Activated T-cell treated with anti-CD3 and anti-CD28 coated beads, Interleukin-2, amount 50 U/mL, for 48 hours (primary cell): ENCODE measurements around the gene RPH3AL.
"Not testable (repeated sequence)": the region's sequence is repeated elsewhere in the genome, so short reads cannot be mapped to it uniquely, and the experiment has no call there.

Source experiments
- DNase-seq, 2 experiments: peaks; one replicate each; pipeline ENCODE4 v3.0.0-alpha.2; 2020

The RPH3AL gene

GRCh38 chr17:315399-315798 lies 37.2 kb downstream of the RPH3AL start:
- DNase-seq: not testable (repeated sequence)

GRCh38 chr17:314614-314944 lies 38.0 kb downstream of the RPH3AL start:
- DNase-seq: not testable (repeated sequence)

GRCh38 chr17:313911-314613 lies 38.5 kb downstream of the RPH3AL start:
- no peak for DNase-seq

DNA sequence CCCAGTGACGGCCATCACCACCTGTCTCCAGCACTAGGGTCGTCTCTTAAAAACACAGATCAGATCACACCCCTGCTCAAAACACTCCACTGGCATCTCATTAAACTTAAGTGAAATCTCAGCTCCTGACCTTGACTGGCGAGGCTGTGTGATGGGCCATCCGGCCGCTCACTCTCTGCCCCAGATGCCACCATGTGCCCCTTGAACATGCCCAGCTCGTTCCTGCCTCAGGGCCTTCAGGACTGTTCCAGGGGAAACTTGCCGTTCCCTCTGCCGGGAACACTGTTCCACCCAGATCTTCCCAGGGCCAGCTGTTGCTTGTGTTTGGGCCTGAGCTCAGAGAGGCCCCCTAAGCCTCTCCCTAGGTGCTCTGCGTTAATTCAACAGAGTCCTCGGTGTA lies 39.4 kb downstream of the RPH3AL start:
- no peak for DNase-seq

DNA sequence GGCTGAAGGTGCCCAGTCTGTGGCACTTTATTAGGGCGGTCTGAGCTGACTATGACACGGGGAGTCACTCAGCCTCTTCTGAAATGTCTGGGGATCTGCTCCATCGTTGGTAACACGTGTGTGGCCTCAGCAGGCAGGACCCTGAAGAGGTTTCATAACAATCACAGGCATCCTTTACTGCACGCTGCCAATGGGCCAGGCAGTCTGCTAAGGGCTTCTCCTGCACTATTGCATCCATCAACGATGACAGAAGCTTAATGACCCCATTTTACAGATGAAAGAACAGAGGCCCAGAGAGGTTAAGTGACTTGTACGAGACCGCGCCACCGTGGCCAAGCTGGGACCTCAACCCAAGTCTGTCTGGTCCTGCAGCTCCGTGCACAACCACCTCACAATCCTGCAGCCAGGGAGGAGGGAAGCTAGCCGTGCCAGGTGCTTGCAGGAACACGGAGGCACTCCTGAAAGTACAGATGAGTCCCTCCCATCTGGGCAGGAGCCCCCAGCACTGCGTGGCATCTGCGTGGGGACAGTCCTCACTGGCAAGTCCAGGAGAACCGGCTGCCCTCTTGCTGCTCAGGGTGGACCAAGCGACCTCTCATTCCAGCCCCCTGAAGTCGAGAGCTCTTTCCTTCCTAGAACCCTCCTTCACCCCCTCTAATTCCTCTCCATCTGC lies 40.0 kb downstream of the RPH3AL start:
- DNase-seq: no peak

GRCh38 chr17:311119-311782 lies 41.4 kb downstream of the RPH3AL start:
- DNase-seq: no peak

- no peak for DNase-seq
These were observed 42.2 kb downstream of the RPH3AL start for GRCh38 chr17:310111-311010.

DNA sequence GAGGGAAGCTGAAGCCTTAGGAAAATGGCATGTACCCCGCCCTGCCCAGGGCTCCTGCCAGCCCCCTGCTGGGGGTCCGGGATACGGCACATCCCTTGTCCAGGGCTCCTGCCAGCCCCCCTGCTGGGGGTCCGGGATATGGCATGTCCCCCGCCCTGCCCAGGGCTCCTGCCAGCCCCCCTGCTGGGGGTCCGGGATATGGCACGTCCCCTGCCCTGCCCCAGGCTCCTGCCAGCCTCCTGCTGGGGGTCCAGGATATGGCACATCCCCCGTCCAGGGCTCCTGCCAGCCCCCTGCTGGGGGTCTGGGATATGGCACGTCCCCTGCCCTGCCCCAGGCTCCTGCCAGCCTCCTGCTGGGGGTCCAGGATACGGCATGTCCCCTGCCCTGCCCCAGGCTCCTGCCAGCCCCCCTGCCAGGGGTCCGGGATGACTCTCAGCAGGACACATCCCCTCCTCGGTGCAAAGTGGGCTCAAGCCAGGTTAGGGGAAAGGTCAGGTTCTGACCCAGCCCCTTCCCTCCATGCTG lies 43.2 kb downstream of the RPH3AL start:
- peak; percentile 36 to 57 for DNase-seq

GRCh38 chr17:307741-308507 lies 44.7 kb downstream of the RPH3AL start:
- no peak for DNase-seq

DNA sequence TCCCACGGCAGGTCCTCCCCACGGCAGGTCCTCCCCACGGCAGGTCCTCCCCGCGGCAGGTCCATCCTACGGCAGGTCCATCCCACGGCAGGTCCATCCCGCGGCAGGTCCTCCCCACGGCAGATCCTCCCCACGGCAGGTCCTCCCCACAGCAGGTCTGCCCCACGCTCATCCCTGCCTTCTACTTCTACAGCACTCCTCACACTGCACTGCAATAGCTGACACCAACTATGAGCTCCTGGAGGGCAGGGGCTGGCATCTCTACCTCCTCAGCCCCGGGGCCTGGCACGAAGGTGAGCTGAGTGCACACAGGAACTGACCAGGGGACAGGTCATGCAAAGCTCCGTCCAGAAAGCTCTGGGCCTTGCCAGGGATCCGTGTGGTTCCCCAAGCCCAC lies 45.3 kb downstream of the RPH3AL start:
- no peak for DNase-seq

- no peak for DNase-seq
These were observed 45.9 kb downstream of the RPH3AL start for GRCh38 chr17:306536-307294.

GRCh38 chr17:306116-306515 lies 46.5 kb downstream of the RPH3AL start:
- no peak for DNase-seq

GRCh38 chr17:305090-305976 lies 47.3 kb downstream of the RPH3AL start:
- no peak for DNase-seq

DNA sequence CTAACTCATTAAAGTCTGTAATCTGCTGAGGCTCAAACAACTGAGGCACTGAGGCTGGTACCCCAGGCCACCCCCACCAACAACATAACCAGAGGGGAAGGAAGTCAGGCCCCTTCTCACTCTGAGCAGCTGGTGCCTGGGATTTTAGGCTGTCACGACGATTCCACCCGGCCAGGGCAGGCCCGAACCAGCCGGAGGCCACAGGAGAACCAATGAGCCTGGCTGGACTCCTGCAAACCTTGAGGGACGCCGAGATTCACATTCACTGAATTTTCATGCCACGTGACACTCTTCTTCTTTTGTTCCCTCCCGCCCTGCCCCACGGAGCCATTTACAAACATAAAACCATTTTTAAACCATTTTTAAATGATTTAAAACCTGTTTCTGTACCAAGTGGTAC lies 48.1 kb downstream of the RPH3AL start:
- no peak for DNase-seq

GRCh38 chr17:303168-303567 lies 49.4 kb downstream of the RPH3AL start:
- no peak for DNase-seq

GRCh38 chr17:302300-302698 lies 50.3 kb downstream of the RPH3AL start:
- DNase-seq: no peak

DNA sequence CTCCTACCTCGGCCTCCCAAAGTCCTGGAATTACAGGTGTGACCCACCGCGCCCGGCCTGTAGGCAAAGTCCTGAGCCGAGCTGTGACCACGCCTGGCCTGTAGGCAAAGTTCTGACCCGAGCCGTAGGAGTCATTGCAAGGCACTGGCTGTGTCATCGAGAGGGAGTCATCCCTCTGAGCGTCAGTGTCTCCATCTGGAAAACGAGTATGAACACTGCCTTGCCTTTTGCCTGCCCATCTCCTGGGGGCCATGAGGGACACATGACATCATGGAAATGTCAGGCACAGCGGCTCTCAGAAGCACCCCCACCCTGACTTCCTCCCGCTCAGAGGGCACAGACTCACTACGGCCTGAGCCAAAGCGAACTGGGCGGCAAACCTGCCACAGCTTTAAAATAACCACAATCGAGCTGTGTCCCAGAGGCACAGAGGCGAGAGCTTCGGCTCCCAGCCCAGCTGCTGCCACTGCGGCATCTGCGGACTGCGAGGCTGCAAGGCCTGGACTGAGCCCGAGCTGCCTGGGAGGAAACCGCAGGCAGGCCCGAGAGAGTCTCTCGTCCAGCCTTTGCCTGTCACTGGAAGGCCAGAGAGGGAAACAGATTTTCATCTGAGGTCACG lies 50.8 kb downstream of the RPH3AL start:
- DNase-seq: no peak

- no peak for DNase-seq
These were observed 51.7 kb downstream of the RPH3AL start for GRCh38 chr17:300881-301280.

DNA sequence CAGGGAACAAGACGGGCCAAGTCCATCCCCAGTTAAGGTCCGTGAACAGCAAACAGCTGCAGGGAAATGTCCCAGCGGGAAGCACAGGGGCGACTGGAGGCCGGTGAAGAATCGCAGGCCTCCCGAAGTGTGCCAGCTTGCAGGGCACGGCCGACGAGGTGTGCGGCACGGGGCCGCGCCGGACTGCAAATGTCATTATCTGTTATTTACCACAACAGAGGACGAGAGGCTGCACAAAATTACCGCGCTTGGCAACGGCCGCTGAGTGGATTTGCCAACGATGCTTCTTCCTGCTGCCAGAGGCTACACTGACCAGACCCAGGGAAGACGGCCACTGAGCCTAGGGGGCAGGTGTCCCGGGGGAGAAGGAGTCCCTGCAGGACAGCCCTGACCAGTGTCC lies 53.1 kb downstream of the RPH3AL start:
- DNase-seq: no peak
